ENCODE results near the gene PHF21B.
A peak's percentile ranks its signal among the peaks of the same experiment; 100 is the strongest.

Gene PHF21B

GRCh38 chr22:45013138-45013537 lies 3.3 kb upstream of the PHF21B start:
- DNase-seq: no peak

- no peak for DNase-seq
These were observed 711 bp upstream of the PHF21B start for GRCh38 chr22:45010532-45010900.

DNA sequence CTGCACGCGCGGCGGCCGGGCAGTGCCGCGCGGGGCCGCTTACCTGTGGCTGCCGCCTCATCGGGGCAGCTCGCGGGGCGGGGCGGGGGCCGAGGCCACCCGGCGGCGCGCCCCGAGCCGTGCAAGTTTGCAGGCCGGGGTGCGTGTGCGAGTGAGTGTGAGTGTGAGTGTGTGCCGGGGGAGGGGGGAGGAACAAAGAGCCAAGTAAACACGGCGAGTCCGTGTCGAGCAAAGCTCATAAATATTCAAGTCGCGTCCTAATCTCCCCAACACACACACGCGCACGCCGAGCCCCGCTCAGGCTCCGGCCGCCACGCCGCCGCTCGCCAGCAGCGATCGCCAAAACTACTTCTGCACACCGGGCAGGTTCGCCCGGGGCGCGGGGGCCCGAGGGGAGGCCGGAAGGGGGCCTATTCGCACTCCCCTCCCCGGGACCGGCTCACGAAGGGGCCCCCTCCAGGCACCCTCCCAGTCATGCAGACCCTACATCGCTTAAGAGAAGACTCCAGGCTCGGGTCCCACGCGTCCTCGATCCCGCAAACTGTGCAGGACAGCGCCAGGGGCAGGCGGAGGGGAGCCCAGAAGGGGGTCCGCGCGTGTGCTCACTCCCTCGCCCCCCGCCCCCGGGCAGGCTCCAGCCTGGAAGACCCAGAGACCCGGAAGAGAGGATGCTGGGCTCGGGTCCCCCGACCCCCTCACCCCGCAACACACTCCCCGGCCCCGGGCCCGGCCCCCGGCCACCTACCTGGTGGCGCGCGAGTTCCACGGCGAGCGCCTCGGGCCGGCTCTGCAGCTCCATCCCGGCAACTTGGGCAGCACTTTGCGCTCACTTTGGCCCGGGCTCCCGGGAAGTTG lies 827 bp downstream of the PHF21B start:
- peak; percentile 12 for DNase-seq

- peak; percentile 13 for DNase-seq
These were observed 1.6 kb downstream of the PHF21B start for GRCh38 chr22:45008186-45008681.

DNA sequence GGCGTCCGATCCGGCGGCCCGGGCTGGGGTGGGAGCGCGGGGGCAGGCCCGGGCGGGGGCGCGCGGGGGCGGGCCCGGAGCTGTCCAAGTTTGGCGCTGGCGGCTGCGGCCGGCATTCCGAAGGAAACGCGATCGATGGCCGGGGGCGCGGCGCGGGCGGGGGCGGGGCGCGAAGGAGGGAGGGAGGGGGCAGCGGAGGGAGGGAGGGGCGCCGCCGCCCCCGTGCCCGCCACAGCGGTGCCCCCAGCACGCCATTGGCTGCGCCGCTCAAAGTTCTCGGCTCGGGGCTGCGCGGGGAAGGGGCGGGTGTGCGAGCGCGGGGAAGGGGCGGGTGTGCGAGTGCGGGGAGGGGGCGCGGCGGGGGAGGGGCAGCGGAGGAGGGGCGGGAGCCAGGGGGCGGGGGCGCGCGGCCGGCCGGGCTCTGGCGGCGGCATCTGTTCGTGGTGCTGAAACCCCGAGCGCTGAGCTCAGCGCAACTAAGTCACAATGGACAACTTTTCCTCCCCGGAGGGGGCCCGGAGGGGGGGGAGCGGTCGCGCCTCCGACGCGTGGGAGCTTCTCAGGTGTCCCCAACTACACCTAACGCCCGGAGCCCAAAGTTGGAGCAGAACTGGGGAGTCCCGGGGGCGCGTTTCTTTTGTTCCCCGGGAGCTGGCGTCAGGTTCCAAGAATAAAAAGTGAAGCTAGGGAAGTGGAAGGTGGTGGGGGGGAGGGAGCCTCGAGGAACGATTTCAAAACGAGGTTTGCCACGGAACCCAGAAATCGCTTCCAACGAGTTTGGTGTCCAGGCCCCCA lies 2.2 kb downstream of the PHF21B start:
- DNase-seq: peak; percentile 47

DNA sequence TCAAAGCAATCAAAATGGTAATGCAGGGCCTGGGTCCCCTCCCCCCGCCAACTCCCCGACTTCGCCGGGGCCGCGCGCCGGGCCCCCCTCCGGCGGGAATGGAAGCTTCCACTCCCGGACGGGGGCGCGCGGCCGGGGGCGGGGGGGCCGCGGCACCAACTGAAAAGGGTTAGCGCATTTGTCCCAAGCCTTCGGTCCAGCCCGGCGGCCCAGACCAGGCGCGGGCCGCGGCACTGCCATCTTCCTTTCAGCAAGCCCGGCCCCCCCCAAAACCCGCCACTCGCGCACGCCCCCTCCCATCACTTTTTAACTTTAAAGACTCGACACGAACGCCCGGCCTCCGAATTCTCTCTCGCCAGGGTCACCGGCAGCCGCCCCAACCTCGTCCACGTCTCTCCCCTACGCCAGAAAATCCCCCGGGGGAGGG lies 2.8 kb downstream of the PHF21B start:
- no peak for DNase-seq

GRCh38 chr22:45006111-45006963 lies 3.5 kb downstream of the PHF21B start:
- no peak for DNase-seq

DNA sequence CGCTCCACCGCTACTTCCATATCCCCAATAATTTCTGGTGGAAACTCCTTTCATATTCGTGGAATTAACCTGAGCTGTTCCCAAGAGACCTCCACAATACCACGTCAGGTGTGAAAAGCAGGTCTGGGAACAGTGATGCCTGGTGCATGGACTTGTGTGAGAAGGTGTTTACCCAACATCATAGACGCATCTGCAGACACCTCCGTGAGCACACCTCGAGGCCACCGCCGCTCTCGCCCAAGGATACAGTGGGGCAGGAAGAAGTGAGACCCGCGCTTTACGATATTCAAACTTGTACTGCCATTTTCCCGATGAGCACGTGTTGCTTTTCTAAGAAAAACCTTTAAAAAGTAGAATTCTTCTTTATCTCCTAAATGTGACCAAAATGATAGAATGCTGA lies 8.2 kb downstream of the PHF21B start:
- DNase-seq: no peak

GRCh38 chr22:45000330-45000729 lies 9.5 kb downstream of the PHF21B start:
- DNase-seq: no peak

GRCh38 chr22:44999687-45000086 lies 10.1 kb downstream of the PHF21B start:
- DNase-seq: no peak

- DNase-seq: no peak
These were observed 10.6 kb downstream of the PHF21B start for GRCh38 chr22:44999231-44999630.

GRCh38 chr22:44998296-44998695 lies 11.5 kb downstream of the PHF21B start:
- DNase-seq: no peak

DNA sequence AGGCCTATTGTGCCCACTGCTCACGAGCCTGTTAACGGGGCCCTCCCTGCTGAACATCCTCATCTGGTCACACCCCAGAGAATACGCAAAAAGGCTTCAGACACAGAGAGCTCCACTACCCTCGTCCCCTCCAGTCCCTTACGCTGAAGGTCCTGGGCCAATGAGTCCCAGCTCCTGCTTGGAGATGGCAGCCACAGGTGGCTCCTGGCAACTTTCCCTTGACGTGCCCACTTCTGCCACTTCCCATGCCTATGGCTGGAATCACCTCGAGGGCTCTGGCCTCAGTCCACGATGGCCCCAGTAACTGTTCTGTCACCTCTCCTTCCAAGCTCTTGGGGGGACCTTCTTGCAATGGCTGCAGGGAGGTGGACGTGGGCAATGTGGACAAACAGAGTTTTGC lies 12.7 kb downstream of the PHF21B start:
- no peak for DNase-seq

DNA sequence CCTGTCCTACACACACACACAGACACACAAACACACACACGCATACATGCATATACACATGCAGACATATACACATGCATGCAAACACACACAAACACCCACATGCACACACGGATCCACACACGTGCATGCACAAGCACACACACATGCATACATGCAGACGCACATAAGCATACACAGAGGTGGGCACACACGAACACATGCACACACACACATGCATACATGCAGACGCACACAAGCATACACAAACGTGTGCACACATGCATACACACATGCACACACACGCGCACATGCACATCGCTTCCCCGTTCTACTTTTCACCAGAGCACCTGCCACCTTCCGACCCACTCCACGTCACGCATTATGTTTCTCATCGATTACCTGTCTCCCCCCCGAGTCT lies 13.2 kb downstream of the PHF21B start:
- no peak for DNase-seq

DNA sequence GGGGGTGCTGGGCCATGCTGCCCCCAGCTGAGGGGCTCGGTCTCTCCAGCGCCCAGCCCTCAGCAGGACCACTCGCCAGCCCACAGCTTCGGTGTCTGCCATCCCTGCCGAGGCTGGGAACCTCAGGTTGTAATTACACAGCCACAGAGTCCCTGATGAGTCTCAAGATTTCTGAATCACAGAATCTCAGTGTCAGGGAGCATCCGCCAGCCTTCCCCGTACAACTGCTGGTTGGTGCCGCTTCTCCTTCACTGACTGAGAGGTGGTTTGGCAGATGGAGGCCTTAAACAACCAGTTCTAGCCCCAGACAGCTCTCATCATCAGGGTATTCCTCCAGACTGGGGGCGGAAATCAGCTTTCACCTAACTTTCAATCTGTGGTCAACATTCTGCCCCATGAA lies 13.7 kb downstream of the PHF21B start:
- DNase-seq: no peak

DNA sequence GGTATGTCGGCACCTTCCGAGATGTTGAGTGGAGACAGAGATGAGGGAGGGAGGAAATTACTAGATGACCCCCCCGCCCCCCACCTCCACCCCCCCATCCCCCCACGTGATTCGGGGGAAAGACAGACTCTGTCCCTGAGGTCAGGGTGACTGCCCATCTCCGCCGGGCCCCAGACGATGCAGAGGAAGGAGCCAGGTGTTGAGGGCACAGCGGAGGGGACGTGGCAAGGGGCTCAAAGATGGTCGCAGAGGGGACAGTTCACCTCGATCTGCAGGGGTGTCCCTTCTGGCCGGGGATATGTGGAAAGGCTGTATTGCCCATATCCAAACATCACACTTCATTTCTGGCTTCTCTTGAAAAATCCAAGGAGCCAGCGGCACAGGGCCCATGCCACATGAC lies 14.1 kb downstream of the PHF21B start:
- DNase-seq: no peak

DNA sequence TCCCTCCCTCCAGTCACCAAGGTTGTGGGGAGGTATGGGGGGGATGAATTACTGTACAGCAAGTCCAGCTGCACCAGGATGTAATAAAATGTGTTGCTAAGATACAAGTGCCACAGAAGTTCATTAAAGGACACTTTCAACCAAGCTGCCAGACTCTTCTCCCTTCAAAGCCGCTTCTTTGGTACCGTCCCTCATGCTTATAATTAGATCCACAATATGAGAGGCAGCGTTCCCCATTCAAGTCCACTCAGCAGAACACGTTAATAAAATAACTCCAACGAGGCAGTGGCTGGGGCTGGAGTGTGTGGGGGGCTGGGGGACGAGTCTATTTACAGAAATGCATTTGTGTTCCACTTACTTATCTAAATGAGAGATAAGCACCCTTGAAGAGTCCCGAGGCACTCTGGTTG lies 14.7 kb downstream of the PHF21B start:
- DNase-seq: peak; percentile 16

GRCh38 chr22:44994399-44995104 lies 15.3 kb downstream of the PHF21B start:
- no peak for DNase-seq

DNA sequence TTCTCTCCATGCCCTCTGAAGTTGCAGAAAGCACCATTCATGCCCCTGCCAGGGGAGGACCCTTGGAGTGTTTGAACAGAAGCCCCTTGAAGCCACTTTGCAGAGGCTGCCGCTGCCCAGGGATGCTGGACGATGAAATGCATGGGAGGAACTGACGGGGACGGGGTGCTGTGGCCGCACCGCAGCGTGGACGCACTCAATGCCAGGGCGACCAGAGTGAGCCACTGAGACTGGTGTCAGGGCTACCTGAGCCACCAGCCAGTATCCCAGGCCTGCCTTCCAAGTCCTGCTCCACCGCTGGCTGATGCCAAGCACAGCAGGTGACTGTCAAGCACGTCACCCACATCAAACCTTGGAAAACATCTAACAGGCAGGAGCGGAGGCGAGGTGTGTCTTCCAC lies 17.6 kb downstream of the PHF21B start:
- no peak for DNase-seq

- DNase-seq: no peak
These were observed 18.6 kb downstream of the PHF21B start for GRCh38 chr22:44991218-44991617.

DNA sequence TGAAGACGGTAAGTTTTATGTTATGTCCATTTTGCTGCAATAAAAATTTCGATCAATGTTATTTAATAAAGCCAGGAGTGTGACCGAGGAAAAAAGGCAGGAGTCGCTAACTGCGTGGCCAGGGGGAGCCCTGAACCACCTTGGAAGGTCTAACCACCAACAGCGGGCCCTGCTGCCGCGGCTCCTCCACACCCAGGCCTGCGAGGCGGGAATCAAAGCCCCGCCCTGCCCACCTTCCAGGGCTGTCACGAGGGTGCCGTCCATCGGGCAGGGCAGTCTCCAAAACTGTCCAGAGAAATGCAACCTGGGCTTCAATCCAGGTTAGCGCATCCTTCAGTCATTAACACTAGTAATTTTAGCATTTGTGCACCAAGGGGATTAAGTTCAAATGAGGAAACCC lies 19.0 kb downstream of the PHF21B start:
- no peak for DNase-seq

DNA sequence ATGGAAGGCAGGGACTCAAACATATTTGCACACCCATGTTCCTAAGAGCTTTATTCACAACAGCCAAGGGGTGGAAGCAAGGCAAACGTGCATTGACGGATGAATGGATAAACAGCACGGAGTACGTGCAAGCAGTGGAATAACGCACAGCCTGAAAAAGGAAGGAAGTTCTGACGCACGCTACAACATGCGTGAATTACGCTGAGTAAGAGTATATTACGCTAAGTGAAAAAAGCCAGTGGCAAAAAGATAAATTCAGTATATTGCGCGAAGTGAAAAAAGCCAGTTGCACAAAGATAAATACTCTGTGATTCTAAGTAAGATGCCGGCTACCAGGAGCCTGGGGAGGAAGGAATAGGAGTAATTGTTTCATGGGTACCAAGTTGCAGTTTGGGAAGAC lies 19.5 kb downstream of the PHF21B start:
- no peak for DNase-seq

Measured in NCI-H748 treated with DMSO at 0.1 percent for 48 hours (cell line).